Transverse colon (tissue), 4 donors: ENCODE results near the gene F8. TPM values are rescaled to one million over a fixed set of nuclear protein-coding genes. Genes with fewer than 3 reads are reported as not detected.
"Not testable (repeated sequence)": the region's sequence is repeated elsewhere in the genome, so short reads cannot be mapped to it uniquely, and the experiment has no call there.

Source experiments
- DNase-seq: peaks from one replicate; pipeline ENCODE4 v3.0.0-alpha.2; 2019
- H3K27ac ChIP-seq, 4 donors: fragments of 200-600 bp; sonication (generic); 2 replicates each; pipeline ENCODE4 v1.5.1; 2016 to 2018; ENCODE audit warnings: inconsistent platforms in 4 of 4
- H3K27me3 ChIP-seq: fragments of 200-600 bp; sonication (generic); 2 replicates; pipeline ENCODE4 v1.5.1; 2017; ENCODE audit warnings: inconsistent platforms
- H3K36me3 ChIP-seq, 4 donors: fragments of 200-600 bp; sonication (generic); 2 replicates each; pipeline ENCODE4 v1.5.1; 2017 to 2019; ENCODE audit warnings: inconsistent platforms in 4 of 4
- H3K4me1 ChIP-seq, 4 donors: fragments of 200-600 bp; sonication (generic); 2 replicates each; pipeline ENCODE4 v1.5.1; 2017 to 2020; ENCODE audit warnings: inconsistent platforms in 4 of 4
- H3K4me3 ChIP-seq, 4 donors: fragments of 200-600 bp; sonication (generic); 1 replicate in 1 of 4; 2 replicates in 3 of 4; pipeline versions ENCODE4 v1.5.1 to v1.6.1; 2017 to 2019; ENCODE audit warnings: inconsistent platforms in 4 of 4
- H3K9me3 ChIP-seq, 2 donors: fragments of 200-600 bp; sonication (generic); 2 replicates each; pipeline ENCODE4 v1.5.1; 2017 to 2019; ENCODE audit warnings: inconsistent platforms in 2 of 2
- CTCF ChIP-seq, 5 experiments: fragments of 200-600 bp in 3 of 5; fragments of 450-650 bp in 2 of 5; sonication (generic) in 3 of 5; IDR thresholded peaks; 1 replicate in 2 of 5; 2 replicates in 3 of 5; pipeline ENCODE4 v1.5.1; 2016 to 2017; ENCODE audit warnings: antibody characterized with exemption in 5 of 5, inconsistent platforms in 3 of 5, mild to moderate bottlenecking in 2 of 5, moderate library complexity in 1 of 5
- EP300 ChIP-seq: sonication (generic); formaldehyde crosslinking; IDR thresholded peaks from one replicate; pipeline ENCODE4 v1.6.1; 2017; ENCODE audit warnings: antibody characterized with exemption, low read depth
- POLR2A ChIP-seq: fragments of 450-650 bp; IDR thresholded peaks from one replicate; pipeline ENCODE4 v1.6.1; 2016; ENCODE audit warnings: antibody characterized with exemption, mild to moderate bottlenecking, moderate library complexity
- POLR2AphosphoS5 ChIP-seq, 3 donors: sonication (generic); formaldehyde crosslinking; IDR thresholded peaks; one replicate each; pipeline ENCODE4 v1.6.1; 2016; ENCODE audit warnings: antibody characterized with exemption in 3 of 3
- WGBS, 2 donors: methylation state at CpG; one replicate each; pipeline ENCODE4 v1.1.5; 2018; ENCODE audit warnings: low coverage in 1 of 2; 5-methylcytosine and 5-hydroxymethylcytosine counted together
- in situ Hi-C, 4 donors: fragments of 200-750 bp; cut with MboI; loops; one replicate each; pipeline versions ENCODE4 v1.15.0 to v1.15.1; 2017; ENCODE audit warnings: low sequenced_read_pairs in 3 of 4, low pct_ligation_motif_present in 1 of 4, low pct_unique_long_range_greater_than_20kb in 1 of 4
- intact Hi-C: fragments of 100-400 bp; cut with DNase I; formaldehyde crosslinking; loops from one replicate; pipeline ENCODE4 v1.15.1; 2023; ENCODE audit warnings: low total_unique reads
- total RNA-seq, 4 donors: library from RNA; depleted of rRNA; stranded (reverse); fragments of >200 nt; gene quantifications; one replicate each; pipeline ENCODE4 v1.1.0, GENCODE V29; 2016

Gene F8
- total RNA-seq, 4 donors from 2014 or later, result 1.2 to 4.5 (median 4.0) TPM

GRCh38 chrX:154827194-154828015 is 195.1 kb downstream of the F8 start:
- H3K27me3 ChIP-seq, result no peaks in the 10 kb centered on the region
- peak overlapping the region in 3 of 4 donors; percentile 28 to 45 (median 28) for H3K27ac ChIP-seq
- in situ Hi-C loops (loop anchor here in 2 of 4 donors (25.0 kb wide), 2 partner anchors 90 to 240 kb away; partner anchors contain the start of gene CTAG1A (in 2 of the 2)), intact Hi-C loops (no loop called here)
- TF ChIP-seq EP300, result no peak
- TF ChIP-seq POLR2A, result no peak
- WGBS, 2 donors, result 51% methylated on average over 4 of the region's 4 CpGs; no CpG with 5 or more reads in 1 of the 2 donors
- DNase-seq, result no peak
- no peaks in the 10 kb centered on the region for H3K4me1 ChIP-seq
- no peak overlapping the region for H3K4me3 ChIP-seq
- H3K9me3 ChIP-seq, result no peaks in the 10 kb centered on the region
- no peaks in the 10 kb centered on the region for H3K36me3 ChIP-seq

- H3K36me3 ChIP-seq, H3K27me3 ChIP-seq, H3K4me3 ChIP-seq, H3K4me1 ChIP-seq, DNase-seq, H3K27ac ChIP-seq, H3K9me3 ChIP-seq, intact Hi-C loops: not testable (repeated sequence)
- in situ Hi-C loops, result loop anchor here in 2 of 4 donors (25.0 kb wide), 2 partner anchors 88 to 238 kb away; partner anchors contain the start of gene CTAG1A (in 2 of the 2)
- 88% methylated on average over 1 of the region's 3 CpGs; no CpG with 5 or more reads in 1 of the 2 donors for WGBS, 2 donors
These were observed 196.9 kb downstream of the F8 start for GRCh38 chrX:154825586-154825985.

- H3K27me3 ChIP-seq, result no peaks in the 10 kb centered on the region
- DNase-seq, result no peak
- in situ Hi-C loops, result loop anchor here in 2 of 4 donors (25.0 kb wide), 2 partner anchors 87 to 237 kb away; partner anchors contain the start of gene CTAG1A (in 2 of the 2)
- no peaks in the 10 kb centered on the region for H3K9me3 ChIP-seq
- intact Hi-C loops, result no loop called here
- no peaks in the 10 kb centered on the region for H3K36me3 ChIP-seq
- no peak for TF ChIP-seq POLR2A
- no peak for TF ChIP-seq POLR2AphosphoS5 (IDR thresholded peaks at IDR 0.05)
- no peak for TF ChIP-seq EP300
- no peak for TF ChIP-seq CTCF (IDR thresholded peaks at IDR 0.05)
- H3K27ac ChIP-seq, result no peak overlapping the region
- WGBS, 2 donors, result 67 to 76% methylated on average over 1 of the region's 1 CpG
- H3K4me1 ChIP-seq, result no peaks in the 10 kb centered on the region
- no peak overlapping the region for H3K4me3 ChIP-seq
These were observed 197.9 kb downstream of the F8 start for GRCh38 chrX:154824638-154825037.

- H3K4me3 ChIP-seq, result no peak overlapping the region
- in situ Hi-C loops (no loop called here), intact Hi-C loops (no loop called here)
- no peak overlapping the region for H3K27ac ChIP-seq
- H3K36me3 ChIP-seq, result no peaks in the 10 kb centered on the region
- no peaks in the 10 kb centered on the region for H3K9me3 ChIP-seq
- TF ChIP-seq POLR2A (no peak), POLR2AphosphoS5 (IDR thresholded peaks at IDR 0.05) (no peak), EP300 (no peak), CTCF (IDR thresholded peaks at IDR 0.05) (no peak)
- no peaks in the 10 kb centered on the region for H3K4me1 ChIP-seq
- H3K27me3 ChIP-seq, result no peaks in the 10 kb centered on the region
- no peak for DNase-seq
- 40 to 68% methylated on average over 1 to 3 of the region's 3 CpGs for WGBS, 2 donors
These were observed 200.5 kb downstream of the F8 start for GRCh38 chrX:154822029-154822428.

- H3K36me3 ChIP-seq, result no peaks in the 10 kb centered on the region
- no peak for DNase-seq
- intact Hi-C loops, result no loop called here
- H3K9me3 ChIP-seq, result no peaks in the 10 kb centered on the region
- TF ChIP-seq POLR2A, result no peak
- TF ChIP-seq POLR2AphosphoS5 (IDR thresholded peaks at IDR 0.05), result no peak
- no peak for TF ChIP-seq CTCF (IDR thresholded peaks at IDR 0.05)
- no peak for TF ChIP-seq EP300
- H3K27me3 ChIP-seq, result no peaks in the 10 kb centered on the region
- H3K4me1 ChIP-seq, result no peaks in the 10 kb centered on the region
- in situ Hi-C loops, result no loop called here
- no peak overlapping the region for H3K4me3 ChIP-seq
- no peak overlapping the region for H3K27ac ChIP-seq
These were observed 201.0 kb downstream of the F8 start for GRCh38 chrX:154821523-154821922.
